GM12878 (cell line): ENCODE results near the gene AXDND1. TPM values are rescaled to one million over a fixed set of nuclear protein-coding genes. Genes with fewer than 3 reads are reported as not detected.

ENCODE experiments used
- CBX5 ChIP-seq: sonication (generic); IDR thresholded peaks from 2 replicates; pipeline ENCODE4 v1.6.1; 2016; ENCODE audit warnings: low read depth, moderate library complexity, mild to moderate bottlenecking, inconsistent platforms
- CHD1 ChIP-seq: IDR thresholded peaks from 2 replicates; pipeline ENCODE4 v1.6.1; 2012; ENCODE audit warnings: low read depth, low read length, improper control_type of control experiment
- EED ChIP-seq: sonication (generic); IDR thresholded peaks from 2 replicates; pipeline ENCODE4 v1.6.1; 2016; ENCODE audit warnings: antibody characterized with exemption, low read depth
- EGR1 ChIP-seq, 2 experiments: IDR thresholded peaks; 1 replicate in 1 of 2; 2 replicates in 1 of 2; pipeline ENCODE4 v1.6.1; 2011 to 2012; ENCODE audit warnings: low read depth in 2 of 2, low read length in 2 of 2, borderline replicate concordance in 1 of 2, mild to moderate bottlenecking in 1 of 2, moderate library complexity in 1 of 2
- GATAD2B ChIP-seq: fragments of 450-650 bp; conservative IDR thresholded peaks from 2 replicates; pipeline ENCODE4 v1.6.1; 2017; ENCODE audit warnings: low read depth, mild to moderate bottlenecking, moderate library complexity
- IKZF2 ChIP-seq, 2 experiments: fragments of 450-650 bp; IDR thresholded peaks; 2 replicates each; pipeline ENCODE4 v1.6.1; 2017; ENCODE audit warnings: mild to moderate bottlenecking in 2 of 2, moderate library complexity in 2 of 2
- JUND ChIP-seq: IDR thresholded peaks from 2 replicates; pipeline ENCODE4 v1.6.1; 2012; ENCODE audit warnings: low read depth, mild to moderate bottlenecking, low read length, improper control_type of control experiment, moderate library complexity
- KAT2A ChIP-seq: conservative IDR thresholded peaks from 2 replicates; pipeline ENCODE4 v1.6.1; 2011; ENCODE audit warnings: low read depth, low read length; ENCODE audit not compliant: control insufficient read depth
- KLF5 ChIP-seq: fragments of 450-650 bp; IDR thresholded peaks from 2 replicates; pipeline ENCODE4 v1.6.1; 2014; ENCODE audit warnings: mild to moderate bottlenecking; ENCODE audit not compliant: partially characterized antibody
- MEF2A ChIP-seq: IDR thresholded peaks from 2 replicates; pipeline ENCODE4 v1.6.1; 2011; ENCODE audit warnings: low read depth, mild to moderate bottlenecking, low read length, moderate library complexity; ENCODE audit not compliant: insufficient read depth
- RUNX3 ChIP-seq: IDR thresholded peaks from 2 replicates; pipeline ENCODE4 v1.6.1; 2012; ENCODE audit warnings: low read length, inconsistent platforms
- SMAD5 ChIP-seq: IDR thresholded peaks from 2 replicates; pipeline ENCODE4 v1.6.1; 2016; ENCODE audit warnings: antibody characterized with exemption, low read depth
- SPI1 ChIP-seq: IDR thresholded peaks from 2 replicates; pipeline ENCODE4 v1.6.1; 2011; ENCODE audit warnings: low read depth, mild to moderate bottlenecking, low read length, moderate library complexity, borderline replicate concordance; ENCODE audit not compliant: insufficient read depth
- SREBF2 ChIP-seq: IDR thresholded peaks from 2 replicates; pipeline ENCODE4 v1.6.1; 2012; ENCODE audit warnings: mild to moderate bottlenecking, low read length
- STAT1 ChIP-seq: fragments of 450-650 bp; conservative IDR thresholded peaks from 2 replicates; pipeline ENCODE4 v1.6.1; 2014; ENCODE audit warnings: antibody characterized with exemption, mild to moderate bottlenecking
- TCF12 ChIP-seq: IDR thresholded peaks from 2 replicates; pipeline ENCODE4 v1.6.1; 2011; ENCODE audit warnings: low read depth, mild to moderate bottlenecking, low read length
- YBX1 ChIP-seq: fragments of 450-650 bp; IDR thresholded peaks from 2 replicates; pipeline ENCODE4 v1.6.1; 2016; ENCODE audit warnings: antibody characterized with exemption
- ZNF217 ChIP-seq: fragments of 450-650 bp; IDR thresholded peaks from 2 replicates; pipeline ENCODE4 v1.6.1; 2017; ENCODE audit warnings: antibody characterized with exemption, mild to moderate bottlenecking
- ZNF274 ChIP-seq: IDR thresholded peaks from one replicate; pipeline ENCODE4 v1.8.0; 2011; ENCODE audit not compliant: insufficient read length, insufficient read depth
- polyA plus RNA-seq, 11 experiments: library from polyadenylated mRNA; depleted of rRNA in 4 of 11; unstranded in 6 of 11; stranded (reverse) in 5 of 11; fragments of >200 nt; fragmentation: Nextera tagmentation in 4 of 11; fragmentation: Illumina TruSeq in 1 of 11; extraction: Ambion mirVana in 4 of 11; extraction: Trizol in 1 of 11; gene quantifications; 1 replicate in 1 of 11; 2 replicates in 10 of 11; pipeline versions ENCODE4 v1.2.1 to v1.2.3, GENCODE V29; 2011 to 2016; ENCODE audit warnings: inconsistent platforms in 2 of 11, missing spikeins in 2 of 11, low read depth in 1 of 11
- total RNA-seq, 4 experiments: library from RNA; depleted of rRNA in 3 of 4; stranded (reverse); fragments of >200 nt in 3 of 4; fragmentation: Illumina TruSeq in 1 of 4; extraction: Trizol in 1 of 4; gene quantifications; 2 replicates each; pipeline versions ENCODE4 v1.2.1 to v1.2.3, GENCODE V29; 2013 to 2021
- TF ChIP-seq, protein P1 (sequence below): IDR thresholded peaks from 2 replicates; pipeline ENCODE4 v1.6.1; 2011; ENCODE audit warnings: low read depth, low read length, improper control_type of control experiment, borderline replicate concordance
- TF ChIP-seq, protein P2 (sequence below): fragments of 450-650 bp; IDR thresholded peaks from 2 replicates; pipeline ENCODE4 v1.6.1; 2017; ENCODE audit warnings: borderline replicate concordance
- TF ChIP-seq, protein P3 (sequence below): IDR thresholded peaks from 2 replicates; pipeline ENCODE4 v1.6.1; 2012; ENCODE audit warnings: low read depth, low read length, improper control_type of control experiment
- TF ChIP-seq, protein P4 (sequence below): fragments of 450-650 bp; IDR thresholded peaks from 2 replicates; pipeline ENCODE4 v1.6.1; 2017; ENCODE audit warnings: mild to moderate bottlenecking, moderate library complexity

AXDND1 gene
- total and polyA plus RNA-seq, 10 of the 15 experiments (the other 5 are each of a cell fraction or from before 2014, with no cell fraction given): 0.12 to 0.84 (median 0.42) TPM

DNA sequence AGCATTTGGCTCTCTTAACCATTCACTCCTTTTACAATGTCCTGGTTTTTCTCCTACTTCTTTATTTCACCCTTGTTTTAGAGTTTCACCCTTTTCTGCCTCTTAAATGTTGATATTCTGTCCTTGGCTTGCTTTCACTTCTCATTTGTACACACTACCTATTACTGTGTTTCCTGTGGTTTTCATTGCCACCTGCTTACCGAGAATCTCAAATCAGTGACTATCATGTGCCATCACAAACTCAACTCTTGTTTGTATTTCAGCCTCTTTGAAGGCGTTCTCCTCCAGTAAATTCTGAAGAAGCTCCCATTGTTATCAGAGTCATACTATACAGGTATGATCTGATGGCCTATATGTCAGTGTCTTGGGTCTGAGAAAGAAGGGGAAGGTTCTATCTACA, 144.3 kb downstream of the AXDND1 start (continued):
- TF ChIP-seq KLF5: no peak
- no peak for TF ChIP-seq STAT1
- TF ChIP-seq CHD1: no peak
- no peak for TF ChIP-seq JUND
- TF ChIP-seq MEF2A: no peak
- TF ChIP-seq, protein P1, sequence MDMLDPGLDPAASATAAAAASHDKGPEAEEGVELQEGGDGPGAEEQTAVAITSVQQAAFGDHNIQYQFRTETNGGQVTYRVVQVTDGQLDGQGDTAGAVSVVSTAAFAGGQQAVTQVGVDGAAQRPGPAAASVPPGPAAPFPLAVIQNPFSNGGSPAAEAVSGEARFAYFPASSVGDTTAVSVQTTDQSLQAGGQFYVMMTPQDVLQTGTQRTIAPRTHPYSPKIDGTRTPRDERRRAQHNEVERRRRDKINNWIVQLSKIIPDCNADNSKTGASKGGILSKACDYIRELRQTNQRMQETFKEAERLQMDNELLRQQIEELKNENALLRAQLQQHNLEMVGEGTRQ: no peak
- TF ChIP-seq EED: no peak
- TF ChIP-seq SREBF2: no peak
- TF ChIP-seq, protein P2, sequence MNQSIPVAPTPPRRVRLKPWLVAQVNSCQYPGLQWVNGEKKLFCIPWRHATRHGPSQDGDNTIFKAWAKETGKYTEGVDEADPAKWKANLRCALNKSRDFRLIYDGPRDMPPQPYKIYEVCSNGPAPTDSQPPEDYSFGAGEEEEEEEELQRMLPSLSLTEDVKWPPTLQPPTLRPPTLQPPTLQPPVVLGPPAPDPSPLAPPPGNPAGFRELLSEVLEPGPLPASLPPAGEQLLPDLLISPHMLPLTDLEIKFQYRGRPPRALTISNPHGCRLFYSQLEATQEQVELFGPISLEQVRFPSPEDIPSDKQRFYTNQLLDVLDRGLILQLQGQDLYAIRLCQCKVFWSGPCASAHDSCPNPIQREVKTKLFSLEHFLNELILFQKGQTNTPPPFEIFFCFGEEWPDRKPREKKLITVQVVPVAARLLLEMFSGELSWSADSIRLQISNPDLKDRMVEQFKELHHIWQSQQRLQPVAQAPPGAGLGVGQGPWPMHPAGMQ: no peak
- TF ChIP-seq ZNF274: no peak
- peak; percentile 42 for TF ChIP-seq RUNX3
- no peak for TF ChIP-seq SMAD5
- TF ChIP-seq, protein P3, sequence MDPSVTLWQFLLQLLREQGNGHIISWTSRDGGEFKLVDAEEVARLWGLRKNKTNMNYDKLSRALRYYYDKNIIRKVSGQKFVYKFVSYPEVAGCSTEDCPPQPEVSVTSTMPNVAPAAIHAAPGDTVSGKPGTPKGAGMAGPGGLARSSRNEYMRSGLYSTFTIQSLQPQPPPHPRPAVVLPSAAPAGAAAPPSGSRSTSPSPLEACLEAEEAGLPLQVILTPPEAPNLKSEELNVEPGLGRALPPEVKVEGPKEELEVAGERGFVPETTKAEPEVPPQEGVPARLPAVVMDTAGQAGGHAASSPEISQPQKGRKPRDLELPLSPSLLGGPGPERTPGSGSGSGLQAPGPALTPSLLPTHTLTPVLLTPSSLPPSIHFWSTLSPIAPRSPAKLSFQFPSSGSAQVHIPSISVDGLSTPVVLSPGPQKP: no peak
- no peak for TF ChIP-seq KAT2A
- TF ChIP-seq GATAD2B: no peak
- no peak for TF ChIP-seq TCF12
- no peak for TF ChIP-seq EGR1 (IDR thresholded peaks at IDR 0.05; ENCODE audit: borderline replicate concordance in 1 of 2, low read depth in 2 of 2, low read length in 2 of 2)
- no peak for TF ChIP-seq ZNF217
- no peak for TF ChIP-seq CBX5
- TF ChIP-seq YBX1: no peak
- peak; percentile 17; the same call in 1 of the 2 replicates for TF ChIP-seq SPI1
- TF ChIP-seq IKZF2 (IDR thresholded peaks at IDR 0.05): peak in 1 of 2 experiments; percentile 20; a peak in 1 of 4 replicates
- TF ChIP-seq, protein P4, sequence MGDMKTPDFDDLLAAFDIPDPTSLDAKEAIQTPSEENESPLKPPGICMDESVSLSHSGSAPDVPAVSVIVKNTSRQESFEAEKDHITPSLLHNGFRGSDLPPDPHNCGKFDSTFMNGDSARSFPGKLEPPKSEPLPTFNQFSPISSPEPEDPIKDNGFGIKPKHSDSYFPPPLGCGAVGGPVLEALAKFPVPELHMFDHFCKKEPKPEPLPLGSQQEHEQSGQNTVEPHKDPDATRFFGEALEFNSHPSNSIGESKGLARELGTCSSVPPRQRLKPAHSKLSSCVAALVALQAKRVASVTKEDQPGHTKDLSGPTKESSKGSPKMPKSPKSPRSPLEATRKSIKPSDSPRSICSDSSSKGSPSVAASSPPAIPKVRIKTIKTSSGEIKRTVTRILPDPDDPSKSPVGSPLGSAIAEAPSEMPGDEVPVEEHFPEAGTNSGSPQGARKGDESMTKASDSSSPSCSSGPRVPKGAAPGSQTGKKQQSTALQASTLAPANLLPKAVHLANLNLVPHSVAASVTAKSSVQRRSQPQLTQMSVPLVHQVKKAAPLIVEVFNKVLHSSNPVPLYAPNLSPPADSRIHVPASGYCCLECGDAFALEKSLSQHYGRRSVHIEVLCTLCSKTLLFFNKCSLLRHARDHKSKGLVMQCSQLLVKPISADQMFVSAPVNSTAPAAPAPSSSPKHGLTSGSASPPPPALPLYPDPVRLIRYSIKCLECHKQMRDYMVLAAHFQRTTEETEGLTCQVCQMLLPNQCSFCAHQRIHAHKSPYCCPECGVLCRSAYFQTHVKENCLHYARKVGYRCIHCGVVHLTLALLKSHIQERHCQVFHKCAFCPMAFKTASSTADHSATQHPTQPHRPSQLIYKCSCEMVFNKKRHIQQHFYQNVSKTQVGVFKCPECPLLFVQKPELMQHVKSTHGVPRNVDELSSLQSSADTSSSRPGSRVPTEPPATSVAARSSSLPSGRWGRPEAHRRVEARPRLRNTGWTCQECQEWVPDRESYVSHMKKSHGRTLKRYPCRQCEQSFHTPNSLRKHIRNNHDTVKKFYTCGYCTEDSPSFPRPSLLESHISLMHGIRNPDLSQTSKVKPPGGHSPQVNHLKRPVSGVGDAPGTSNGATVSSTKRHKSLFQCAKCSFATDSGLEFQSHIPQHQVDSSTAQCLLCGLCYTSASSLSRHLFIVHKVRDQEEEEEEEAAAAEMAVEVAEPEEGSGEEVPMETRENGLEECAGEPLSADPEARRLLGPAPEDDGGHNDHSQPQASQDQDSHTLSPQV: no peak
